AG04450 (cell line): ENCODE results near the gene CDH6. TPM values are rescaled to one million over a fixed set of nuclear protein-coding genes. Genes with fewer than 3 reads are reported as not detected.
A peak's percentile ranks its signal among the peaks of the same experiment; 100 is the strongest.

Experiments
- CTCF ChIA-PET: fragments of 300-600, 350-600 bp; formaldehyde crosslinking; extraction: SDS; loops from one replicate; lab custom pipeline; 2022; ENCODE audit warnings: antibody characterized with exemption, inconsistent platforms; lab: Charles Lee
- POLR2A ChIA-PET: fragments of 350-600 bp; formaldehyde crosslinking; extraction: SDS; loops from one replicate; lab custom pipeline; 2021; ENCODE audit warnings: antibody characterized with exemption, inconsistent platforms; lab: Yijun Ruan, JAX
- DNase-seq: peaks from one replicate; pipeline ENCODE4 v3.0.0-alpha.2; 2011; ENCODE audit warnings: low read depth, low spot score
- H3K27ac ChIP-seq: one replicate; pipeline ENCODE4 v1.5.1; 2012; ENCODE audit warnings: low read depth, low read length, control low read depth
- H3K27me3 ChIP-seq: one replicate; pipeline ENCODE4 v1.6.0; 2012; ENCODE audit warnings: low read length; ENCODE audit not compliant: control insufficient read depth, insufficient read depth
- H3K4me3 ChIP-seq: 2 replicates; pipeline ENCODE4 v1.5.1; 2011; ENCODE audit warnings: mild to moderate bottlenecking, low read depth, low read length, control low read depth
- H3K9me3 ChIP-seq: 2 replicates; pipeline ENCODE4 v1.5.1; 2012; ENCODE audit warnings: low read length; ENCODE audit not compliant: control insufficient read depth, insufficient read depth
- polyA plus RNA-seq: library from polyadenylated mRNA; depleted of rRNA; stranded (reverse); fragments of >200 nt; gene quantifications from 2 replicates; pipeline ENCODE4 v1.2.3, GENCODE V29; 2011
- TF ChIP-seq, protein P1 (sequence below): IDR thresholded peaks from 2 replicates; pipeline ENCODE4 v1.5.1; 2011; ENCODE audit warnings: low read depth, low read length, control low read depth, inconsistent platforms

Gene CDH6
- polyA plus RNA-seq, 1 experiment = 45.7 TPM

DNA sequence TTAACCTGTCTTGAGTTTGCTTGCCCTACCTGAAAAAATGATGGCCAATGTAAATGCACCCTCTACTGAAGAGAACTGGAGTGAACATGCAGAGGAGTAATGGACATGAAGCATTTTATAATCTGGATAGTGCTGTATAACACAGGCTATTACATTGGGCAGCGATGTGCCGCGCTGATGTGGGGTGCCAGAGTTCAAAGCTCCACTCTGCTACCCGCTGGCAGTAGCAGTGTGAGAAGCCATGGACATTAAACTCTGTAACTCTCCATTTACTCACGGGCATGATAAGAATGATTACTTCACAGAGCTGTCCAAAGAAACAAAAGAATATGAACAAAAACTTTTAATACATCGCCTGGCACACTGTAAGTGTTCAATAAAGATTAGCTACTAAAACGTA is 7.5 kb upstream of the CDH6 start:
- H3K4me3 ChIP-seq = no peak overlapping the region
- no peak overlapping the region for H3K27ac ChIP-seq
- ChIA-PET POLR2A (no interaction called here), CTCF (interaction anchor here (0.6 to 2.6 kb wide), 48 partner anchors 9 to 784 kb away, joined by 3 to 18 read pairs (median 4); no protein-coding TSS in a partner anchor)
- TF ChIP-seq, protein P1, sequence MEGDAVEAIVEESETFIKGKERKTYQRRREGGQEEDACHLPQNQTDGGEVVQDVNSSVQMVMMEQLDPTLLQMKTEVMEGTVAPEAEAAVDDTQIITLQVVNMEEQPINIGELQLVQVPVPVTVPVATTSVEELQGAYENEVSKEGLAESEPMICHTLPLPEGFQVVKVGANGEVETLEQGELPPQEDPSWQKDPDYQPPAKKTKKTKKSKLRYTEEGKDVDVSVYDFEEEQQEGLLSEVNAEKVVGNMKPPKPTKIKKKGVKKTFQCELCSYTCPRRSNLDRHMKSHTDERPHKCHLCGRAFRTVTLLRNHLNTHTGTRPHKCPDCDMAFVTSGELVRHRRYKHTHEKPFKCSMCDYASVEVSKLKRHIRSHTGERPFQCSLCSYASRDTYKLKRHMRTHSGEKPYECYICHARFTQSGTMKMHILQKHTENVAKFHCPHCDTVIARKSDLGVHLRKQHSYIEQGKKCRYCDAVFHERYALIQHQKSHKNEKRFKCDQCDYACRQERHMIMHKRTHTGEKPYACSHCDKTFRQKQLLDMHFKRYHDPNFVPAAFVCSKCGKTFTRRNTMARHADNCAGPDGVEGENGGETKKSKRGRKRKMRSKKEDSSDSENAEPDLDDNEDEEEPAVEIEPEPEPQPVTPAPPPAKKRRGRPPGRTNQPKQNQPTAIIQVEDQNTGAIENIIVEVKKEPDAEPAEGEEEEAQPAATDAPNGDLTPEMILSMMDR = no peak
- no peaks in the 10 kb centered on the region for H3K9me3 ChIP-seq
- H3K27me3 ChIP-seq = no peaks in the 10 kb centered on the region
- no peak for DNase-seq

DNA sequence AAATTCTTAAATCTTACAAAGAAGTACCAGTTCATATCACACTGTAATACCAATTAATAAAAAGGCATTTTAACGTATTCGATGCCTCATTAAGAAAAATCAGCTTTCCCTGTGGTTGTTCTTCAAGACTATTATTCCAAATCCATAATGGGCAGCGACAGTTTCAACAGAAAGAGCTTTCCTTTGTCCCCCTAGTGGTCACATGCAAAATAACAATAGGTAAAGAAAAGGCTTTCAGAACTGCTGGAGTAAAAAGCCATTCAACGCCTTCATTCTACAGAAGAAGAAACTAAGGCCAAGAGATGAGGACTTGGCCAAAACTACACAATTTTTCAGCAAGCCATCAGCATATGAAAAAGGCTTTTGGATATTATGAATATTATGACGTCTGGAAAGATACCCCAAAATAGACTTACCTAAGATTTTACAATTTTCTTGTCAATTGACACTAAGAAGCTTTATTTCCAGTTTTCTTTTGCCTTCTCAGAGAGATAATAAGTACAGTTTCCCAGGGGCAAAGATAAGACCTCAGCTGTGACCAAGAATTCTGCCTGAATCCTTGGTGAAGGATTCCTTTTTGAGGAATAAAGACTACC is 6.7 kb upstream of the CDH6 start:
- no peak overlapping the region for H3K4me3 ChIP-seq
- peak; percentile 24 for DNase-seq
- H3K9me3 ChIP-seq = no peaks in the 10 kb centered on the region
- H3K27me3 ChIP-seq = no peaks in the 10 kb centered on the region
- ChIA-PET CTCF (interaction anchor here (0.6 to 2.6 kb wide), 57 partner anchors 9 to 785 kb away, joined by 3 to 18 read pairs (median 4); no protein-coding TSS in a partner anchor), POLR2A (no interaction called here)
- H3K27ac ChIP-seq = no peak overlapping the region
- TF ChIP-seq, protein P1 = peak; percentile 79

DNA sequence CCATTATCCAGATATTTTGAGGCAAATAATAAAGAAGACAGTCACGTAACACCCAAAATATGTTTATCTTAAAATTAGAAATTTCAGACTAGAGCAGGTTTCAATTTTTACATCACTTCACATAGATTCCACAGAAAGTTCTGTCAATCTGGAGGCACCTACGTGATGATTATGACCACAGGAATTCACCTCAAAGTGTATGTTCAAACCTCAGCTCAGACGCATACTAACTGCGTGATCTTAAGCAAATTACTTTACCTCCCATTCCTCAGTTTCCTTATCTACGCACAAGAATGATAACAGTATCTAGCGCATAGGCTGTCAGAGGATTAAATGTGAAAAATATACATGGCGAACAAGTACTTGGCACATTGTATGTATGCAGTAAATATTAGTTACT is 5.9 kb upstream of the CDH6 start:
- Histone ChIP-seq H3K9me3 (no peaks in the 10 kb centered on the region), H3K27ac (no peak overlapping the region), H3K4me3 (no peak overlapping the region), H3K27me3 (no peaks in the 10 kb centered on the region)
- ChIA-PET POLR2A (no interaction called here), CTCF (interaction anchor here (0.6 to 2.6 kb wide), 34 partner anchors 8 to 786 kb away, joined by 3 to 18 read pairs (median 6); no protein-coding TSS in a partner anchor)
- TF ChIP-seq, protein P1 = no peak
- DNase-seq = no peak

DNA sequence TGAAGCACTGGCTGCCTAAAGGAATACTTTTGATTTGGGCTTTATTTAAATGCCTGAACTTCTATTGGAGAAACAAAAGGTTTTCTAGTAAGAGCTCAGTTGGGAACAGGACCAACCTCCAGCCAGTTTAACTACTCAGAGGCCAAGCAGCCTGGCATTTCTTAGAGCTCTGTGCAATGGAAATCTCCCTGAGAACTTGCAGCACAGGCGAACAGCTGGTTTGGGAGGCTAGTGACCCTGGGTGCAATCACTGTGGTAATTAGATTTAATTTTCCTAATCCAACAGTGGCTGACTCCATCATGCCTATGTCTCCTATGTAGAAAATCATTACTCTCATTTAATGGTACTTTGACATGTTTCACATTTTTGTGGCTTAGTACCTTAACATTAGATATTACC is 1.0 kb upstream of the CDH6 start:
- TF ChIP-seq, protein P1 = no peak

DNA sequence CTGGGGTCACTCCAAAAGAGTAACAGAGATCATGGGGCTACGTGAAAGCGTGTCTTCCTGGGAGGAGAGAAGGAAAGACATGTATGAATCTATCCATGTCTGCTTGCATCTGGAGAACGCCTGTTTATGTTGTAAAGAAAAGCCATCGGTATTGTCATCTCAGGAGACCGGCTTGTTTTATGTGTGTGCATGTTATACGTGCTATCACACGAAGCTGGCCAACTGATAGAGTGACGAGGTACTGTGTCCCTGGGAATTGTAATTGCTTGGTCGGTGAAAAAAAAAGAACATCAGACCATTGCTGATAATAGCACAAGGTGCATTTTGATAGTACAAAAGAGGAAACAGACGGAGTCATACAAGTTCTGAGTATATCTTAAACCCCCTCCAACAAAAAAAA is 370 bp upstream of the CDH6 start:
- CTCF ChIA-PET = interaction anchor here (2.2 kb wide), 1 partner anchor 39 kb away, joined by 8 read pairs; no protein-coding TSS in a partner anchor
- Histone ChIP-seq H3K27ac (no peak overlapping the region), H3K9me3 (no peaks in the 10 kb centered on the region), H3K4me3 (peak overlapping the region; percentile 76), H3K27me3 (no peaks in the 10 kb centered on the region)
- DNase-seq = no peak
- TF ChIP-seq, protein P1 = no peak
- POLR2A ChIA-PET = interaction anchor here (0.7 to 0.9 kb wide), 4 partner anchors 48 to 255 kb away, joined by 3 to 5 read pairs (median 4); no protein-coding TSS in a partner anchor

More for the DNA sequence above, 1.0 kb upstream of the CDH6 start:
- Histone ChIP-seq H3K9me3 (no peaks in the 10 kb centered on the region), H3K4me3 (no peak overlapping the region), H3K27ac (no peak overlapping the region), H3K27me3 (no peaks in the 10 kb centered on the region)
- ChIA-PET POLR2A (no interaction called here), CTCF (interaction anchor here (2.2 kb wide), 1 partner anchor 40 kb away, joined by 8 read pairs; no protein-coding TSS in a partner anchor)
- DNase-seq = no peak
